ENCODE data around the gene SCAP. TPM values are rescaled to one million over a fixed set of nuclear protein-coding genes. Genes with fewer than 3 reads are reported as not detected.

Gene SCAP
- total RNA-seq, 1 experiment from 2014 or later = 115 TPM

DNA sequence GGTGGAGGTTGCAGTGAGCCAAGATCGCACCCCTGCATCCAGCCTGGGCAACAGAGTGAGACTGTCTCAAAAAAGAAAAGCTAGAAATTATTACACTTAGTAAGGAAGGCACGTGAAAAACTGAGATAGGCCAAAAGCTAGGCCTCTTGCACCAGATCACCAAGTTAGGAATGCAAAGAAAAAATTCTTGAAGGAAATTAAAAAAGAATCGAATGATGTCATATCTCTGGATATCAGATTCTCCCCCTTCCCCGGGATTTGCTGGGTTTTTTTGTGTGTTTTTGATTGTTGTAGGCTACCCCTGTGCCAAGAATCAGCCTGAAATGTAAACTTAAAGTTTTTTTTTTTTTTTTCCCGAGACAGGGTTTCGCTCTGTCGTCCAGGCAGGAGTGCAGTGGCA, 77.5 kb downstream of the SCAP start:
- no peak for DNase-seq (ENCODE audit: low spot score)
- Mint-ChIP-seq H3K27me3 (ENCODE audit: low read depth) (no peaks in the 10 kb centered on the region), H3K4me1 (peaks cover 4% of the 10 kb centered on the region), H3K9me3 (no peaks in the 10 kb centered on the region), H3K27ac (no peak overlapping the region), H3K4me3 (no peak overlapping the region), H3K36me3 (peaks cover 10% of the 10 kb centered on the region)
- POLR2A ChIA-PET = no interaction called here
- TF ChIP-seq, protein P1, sequence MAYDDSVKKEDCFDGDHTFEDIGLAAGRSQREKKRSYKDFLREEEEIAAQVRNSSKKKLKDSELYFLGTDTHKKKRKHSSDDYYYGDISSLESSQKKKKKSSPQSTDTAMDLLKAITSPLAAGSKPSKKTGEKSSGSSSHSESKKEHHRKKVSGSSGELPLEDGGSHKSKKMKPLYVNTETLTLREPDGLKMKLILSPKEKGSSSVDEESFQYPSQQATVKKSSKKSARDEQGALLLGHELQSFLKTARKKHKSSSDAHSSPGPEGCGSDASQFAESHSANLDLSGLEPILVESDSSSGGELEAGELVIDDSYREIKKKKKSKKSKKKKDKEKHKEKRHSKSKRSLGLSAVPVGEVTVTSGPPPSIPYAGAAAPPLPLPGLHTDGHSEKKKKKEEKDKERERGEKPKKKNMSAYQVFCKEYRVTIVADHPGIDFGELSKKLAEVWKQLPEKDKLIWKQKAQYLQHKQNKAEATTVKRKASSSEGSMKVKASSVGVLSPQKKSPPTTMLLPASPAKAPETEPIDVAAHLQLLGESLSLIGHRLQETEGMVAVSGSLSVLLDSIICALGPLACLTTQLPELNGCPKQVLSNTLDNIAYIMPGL (CRISPR knock-in tag; IDR thresholded peaks at IDR 0.05) = no peak
- TF ChIP-seq, protein P2, sequence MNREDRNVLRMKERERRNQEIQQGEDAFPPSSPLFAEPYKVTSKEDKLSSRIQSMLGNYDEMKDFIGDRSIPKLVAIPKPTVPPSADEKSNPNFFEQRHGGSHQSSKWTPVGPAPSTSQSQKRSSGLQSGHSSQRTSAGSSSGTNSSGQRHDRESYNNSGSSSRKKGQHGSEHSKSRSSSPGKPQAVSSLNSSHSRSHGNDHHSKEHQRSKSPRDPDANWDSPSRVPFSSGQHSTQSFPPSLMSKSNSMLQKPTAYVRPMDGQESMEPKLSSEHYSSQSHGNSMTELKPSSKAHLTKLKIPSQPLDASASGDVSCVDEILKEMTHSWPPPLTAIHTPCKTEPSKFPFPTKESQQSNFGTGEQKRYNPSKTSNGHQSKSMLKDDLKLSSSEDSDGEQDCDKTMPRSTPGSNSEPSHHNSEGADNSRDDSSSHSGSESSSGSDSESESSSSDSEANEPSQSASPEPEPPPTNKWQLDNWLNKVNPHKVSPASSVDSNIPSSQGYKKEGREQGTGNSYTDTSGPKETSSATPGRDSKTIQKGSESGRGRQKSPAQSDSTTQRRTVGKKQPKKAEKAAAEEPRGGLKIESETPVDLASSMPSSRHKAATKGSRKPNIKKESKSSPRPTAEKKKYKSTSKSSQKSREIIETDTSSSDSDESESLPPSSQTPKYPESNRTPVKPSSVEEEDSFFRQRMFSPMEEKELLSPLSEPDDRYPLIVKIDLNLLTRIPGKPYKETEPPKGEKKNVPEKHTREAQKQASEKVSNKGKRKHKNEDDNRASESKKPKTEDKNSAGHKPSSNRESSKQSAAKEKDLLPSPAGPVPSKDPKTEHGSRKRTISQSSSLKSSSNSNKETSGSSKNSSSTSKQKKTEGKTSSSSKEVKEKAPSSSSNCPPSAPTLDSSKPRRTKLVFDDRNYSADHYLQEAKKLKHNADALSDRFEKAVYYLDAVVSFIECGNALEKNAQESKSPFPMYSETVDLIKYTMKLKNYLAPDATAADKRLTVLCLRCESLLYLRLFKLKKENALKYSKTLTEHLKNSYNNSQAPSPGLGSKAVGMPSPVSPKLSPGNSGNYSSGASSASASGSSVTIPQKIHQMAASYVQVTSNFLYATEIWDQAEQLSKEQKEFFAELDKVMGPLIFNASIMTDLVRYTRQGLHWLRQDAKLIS (CRISPR knock-in tag; IDR thresholded peaks at IDR 0.05; ENCODE audit: borderline replicate concordance) = no peak
- TF ChIP-seq NFYB (CRISPR knock-in tag; conservative IDR thresholded peaks at IDR 0.05; ENCODE audit: low read depth) (no peak), FOXJ3 (CRISPR knock-in tag; IDR thresholded peaks at IDR 0.05; ENCODE audit: borderline replicate concordance) (no peak), MXD4 (CRISPR knock-in tag; IDR thresholded peaks at IDR 0.05; ENCODE audit: borderline replicate concordance) (no peak), CBFB (CRISPR knock-in tag; IDR thresholded peaks at IDR 0.05; ENCODE audit: low read depth) (no peak), NR2C2 (CRISPR knock-in tag; IDR thresholded peaks at IDR 0.05) (no peak), ZNF317 (CRISPR knock-in tag; IDR thresholded peaks at IDR 0.05; ENCODE audit: borderline replicate concordance, low read depth) (no peak), GABPB1 (CRISPR knock-in tag; IDR thresholded peaks at IDR 0.05) (no peak), CREB1 (CRISPR knock-in tag; IDR thresholded peaks at IDR 0.05) (no peak)
- TF ChIP-seq, protein P3, sequence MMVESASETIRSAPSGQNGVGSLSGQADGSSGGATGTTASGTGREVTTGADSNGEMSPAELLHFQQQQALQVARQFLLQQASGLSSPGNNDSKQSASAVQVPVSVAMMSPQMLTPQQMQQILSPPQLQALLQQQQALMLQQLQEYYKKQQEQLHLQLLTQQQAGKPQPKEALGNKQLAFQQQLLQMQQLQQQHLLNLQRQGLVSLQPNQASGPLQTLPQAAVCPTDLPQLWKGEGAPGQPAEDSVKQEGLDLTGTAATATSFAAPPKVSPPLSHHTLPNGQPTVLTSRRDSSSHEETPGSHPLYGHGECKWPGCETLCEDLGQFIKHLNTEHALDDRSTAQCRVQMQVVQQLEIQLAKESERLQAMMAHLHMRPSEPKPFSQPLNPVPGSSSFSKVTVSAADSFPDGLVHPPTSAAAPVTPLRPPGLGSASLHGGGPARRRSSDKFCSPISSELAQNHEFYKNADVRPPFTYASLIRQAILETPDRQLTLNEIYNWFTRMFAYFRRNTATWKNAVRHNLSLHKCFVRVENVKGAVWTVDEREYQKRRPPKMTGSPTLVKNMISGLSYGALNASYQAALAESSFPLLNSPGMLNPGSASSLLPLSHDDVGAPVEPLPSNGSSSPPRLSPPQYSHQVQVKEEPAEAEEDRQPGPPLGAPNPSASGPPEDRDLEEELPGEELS (CRISPR knock-in tag; IDR thresholded peaks at IDR 0.05) = no peak
- TF ChIP-seq, protein P4, sequence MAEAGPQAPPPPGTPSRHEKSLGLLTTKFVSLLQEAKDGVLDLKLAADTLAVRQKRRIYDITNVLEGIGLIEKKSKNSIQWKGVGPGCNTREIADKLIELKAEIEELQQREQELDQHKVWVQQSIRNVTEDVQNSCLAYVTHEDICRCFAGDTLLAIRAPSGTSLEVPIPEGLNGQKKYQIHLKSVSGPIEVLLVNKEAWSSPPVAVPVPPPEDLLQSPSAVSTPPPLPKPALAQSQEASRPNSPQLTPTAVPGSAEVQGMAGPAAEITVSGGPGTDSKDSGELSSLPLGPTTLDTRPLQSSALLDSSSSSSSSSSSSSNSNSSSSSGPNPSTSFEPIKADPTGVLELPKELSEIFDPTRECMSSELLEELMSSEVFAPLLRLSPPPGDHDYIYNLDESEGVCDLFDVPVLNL (CRISPR knock-in tag; IDR thresholded peaks at IDR 0.05; ENCODE audit: borderline replicate concordance, low read depth) = no peak
- TF ChIP-seq, protein P5, sequence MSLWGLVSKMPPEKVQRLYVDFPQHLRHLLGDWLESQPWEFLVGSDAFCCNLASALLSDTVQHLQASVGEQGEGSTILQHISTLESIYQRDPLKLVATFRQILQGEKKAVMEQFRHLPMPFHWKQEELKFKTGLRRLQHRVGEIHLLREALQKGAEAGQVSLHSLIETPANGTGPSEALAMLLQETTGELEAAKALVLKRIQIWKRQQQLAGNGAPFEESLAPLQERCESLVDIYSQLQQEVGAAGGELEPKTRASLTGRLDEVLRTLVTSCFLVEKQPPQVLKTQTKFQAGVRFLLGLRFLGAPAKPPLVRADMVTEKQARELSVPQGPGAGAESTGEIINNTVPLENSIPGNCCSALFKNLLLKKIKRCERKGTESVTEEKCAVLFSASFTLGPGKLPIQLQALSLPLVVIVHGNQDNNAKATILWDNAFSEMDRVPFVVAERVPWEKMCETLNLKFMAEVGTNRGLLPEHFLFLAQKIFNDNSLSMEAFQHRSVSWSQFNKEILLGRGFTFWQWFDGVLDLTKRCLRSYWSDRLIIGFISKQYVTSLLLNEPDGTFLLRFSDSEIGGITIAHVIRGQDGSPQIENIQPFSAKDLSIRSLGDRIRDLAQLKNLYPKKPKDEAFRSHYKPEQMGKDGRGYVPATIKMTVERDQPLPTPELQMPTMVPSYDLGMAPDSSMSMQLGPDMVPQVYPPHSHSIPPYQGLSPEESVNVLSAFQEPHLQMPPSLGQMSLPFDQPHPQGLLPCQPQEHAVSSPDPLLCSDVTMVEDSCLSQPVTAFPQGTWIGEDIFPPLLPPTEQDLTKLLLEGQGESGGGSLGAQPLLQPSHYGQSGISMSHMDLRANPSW (CRISPR knock-in tag; conservative IDR thresholded peaks at IDR 0.05; ENCODE audit: low read depth) = no peak
- TF ChIP-seq, protein P6, sequence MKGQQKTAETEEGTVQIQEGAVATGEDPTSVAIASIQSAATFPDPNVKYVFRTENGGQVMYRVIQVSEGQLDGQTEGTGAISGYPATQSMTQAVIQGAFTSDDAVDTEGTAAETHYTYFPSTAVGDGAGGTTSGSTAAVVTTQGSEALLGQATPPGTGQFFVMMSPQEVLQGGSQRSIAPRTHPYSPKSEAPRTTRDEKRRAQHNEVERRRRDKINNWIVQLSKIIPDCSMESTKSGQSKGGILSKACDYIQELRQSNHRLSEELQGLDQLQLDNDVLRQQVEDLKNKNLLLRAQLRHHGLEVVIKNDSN (CRISPR knock-in tag; IDR thresholded peaks at IDR 0.05) = no peak
- TF ChIP-seq, protein P7, sequence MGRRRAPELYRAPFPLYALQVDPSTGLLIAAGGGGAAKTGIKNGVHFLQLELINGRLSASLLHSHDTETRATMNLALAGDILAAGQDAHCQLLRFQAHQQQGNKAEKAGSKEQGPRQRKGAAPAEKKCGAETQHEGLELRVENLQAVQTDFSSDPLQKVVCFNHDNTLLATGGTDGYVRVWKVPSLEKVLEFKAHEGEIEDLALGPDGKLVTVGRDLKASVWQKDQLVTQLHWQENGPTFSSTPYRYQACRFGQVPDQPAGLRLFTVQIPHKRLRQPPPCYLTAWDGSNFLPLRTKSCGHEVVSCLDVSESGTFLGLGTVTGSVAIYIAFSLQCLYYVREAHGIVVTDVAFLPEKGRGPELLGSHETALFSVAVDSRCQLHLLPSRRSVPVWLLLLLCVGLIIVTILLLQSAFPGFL (CRISPR knock-in tag; IDR thresholded peaks at IDR 0.05; ENCODE audit: borderline replicate concordance) = no peak
- TF ChIP-seq, protein P8, sequence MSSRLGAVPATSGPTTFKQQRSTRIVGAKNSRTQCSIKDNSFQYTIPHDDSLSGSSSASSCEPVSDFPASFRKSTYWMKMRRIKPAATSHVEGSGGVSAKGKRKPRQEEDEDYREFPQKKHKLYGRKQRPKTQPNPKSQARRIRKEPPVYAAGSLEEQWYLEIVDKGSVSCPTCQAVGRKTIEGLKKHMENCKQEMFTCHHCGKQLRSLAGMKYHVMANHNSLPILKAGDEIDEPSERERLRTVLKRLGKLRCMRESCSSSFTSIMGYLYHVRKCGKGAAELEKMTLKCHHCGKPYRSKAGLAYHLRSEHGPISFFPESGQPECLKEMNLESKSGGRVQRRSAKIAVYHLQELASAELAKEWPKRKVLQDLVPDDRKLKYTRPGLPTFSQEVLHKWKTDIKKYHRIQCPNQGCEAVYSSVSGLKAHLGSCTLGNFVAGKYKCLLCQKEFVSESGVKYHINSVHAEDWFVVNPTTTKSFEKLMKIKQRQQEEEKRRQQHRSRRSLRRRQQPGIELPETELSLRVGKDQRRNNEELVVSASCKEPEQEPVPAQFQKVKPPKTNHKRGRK (CRISPR knock-in tag; IDR thresholded peaks at IDR 0.05; ENCODE audit: borderline replicate concordance) = no peak
- TF ChIP-seq, protein P9, sequence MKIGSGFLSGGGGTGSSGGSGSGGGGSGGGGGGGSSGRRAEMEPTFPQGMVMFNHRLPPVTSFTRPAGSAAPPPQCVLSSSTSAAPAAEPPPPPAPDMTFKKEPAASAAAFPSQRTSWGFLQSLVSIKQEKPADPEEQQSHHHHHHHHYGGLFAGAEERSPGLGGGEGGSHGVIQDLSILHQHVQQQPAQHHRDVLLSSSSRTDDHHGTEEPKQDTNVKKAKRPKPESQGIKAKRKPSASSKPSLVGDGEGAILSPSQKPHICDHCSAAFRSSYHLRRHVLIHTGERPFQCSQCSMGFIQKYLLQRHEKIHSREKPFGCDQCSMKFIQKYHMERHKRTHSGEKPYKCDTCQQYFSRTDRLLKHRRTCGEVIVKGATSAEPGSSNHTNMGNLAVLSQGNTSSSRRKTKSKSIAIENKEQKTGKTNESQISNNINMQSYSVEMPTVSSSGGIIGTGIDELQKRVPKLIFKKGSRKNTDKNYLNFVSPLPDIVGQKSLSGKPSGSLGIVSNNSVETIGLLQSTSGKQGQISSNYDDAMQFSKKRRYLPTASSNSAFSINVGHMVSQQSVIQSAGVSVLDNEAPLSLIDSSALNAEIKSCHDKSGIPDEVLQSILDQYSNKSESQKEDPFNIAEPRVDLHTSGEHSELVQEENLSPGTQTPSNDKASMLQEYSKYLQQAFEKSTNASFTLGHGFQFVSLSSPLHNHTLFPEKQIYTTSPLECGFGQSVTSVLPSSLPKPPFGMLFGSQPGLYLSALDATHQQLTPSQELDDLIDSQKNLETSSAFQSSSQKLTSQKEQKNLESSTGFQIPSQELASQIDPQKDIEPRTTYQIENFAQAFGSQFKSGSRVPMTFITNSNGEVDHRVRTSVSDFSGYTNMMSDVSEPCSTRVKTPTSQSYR (CRISPR knock-in tag; IDR thresholded peaks at IDR 0.05) = no peak
- CTCF ChIA-PET = interaction anchor here (1.2 kb wide), 1 partner anchor 9 kb away, joined by 3 read pairs; no protein-coding TSS in a partner anchor
- no peak for ATAC-seq
